GM18873 (cell line): ENCODE data around the gene SEMA5A.

Experiments used
- ATAC-seq: cut with Tn5 transposase; IDR thresholded peaks from one replicate; pipeline ENCODE4 v1.9.1; 2021; ENCODE audit warnings: mild to moderate bottlenecking, moderate library complexity, moderate number of reproducible peaks; ENCODE audit not compliant: unreplicated experiment, low FRiP score

Gene SEMA5A

DNA sequence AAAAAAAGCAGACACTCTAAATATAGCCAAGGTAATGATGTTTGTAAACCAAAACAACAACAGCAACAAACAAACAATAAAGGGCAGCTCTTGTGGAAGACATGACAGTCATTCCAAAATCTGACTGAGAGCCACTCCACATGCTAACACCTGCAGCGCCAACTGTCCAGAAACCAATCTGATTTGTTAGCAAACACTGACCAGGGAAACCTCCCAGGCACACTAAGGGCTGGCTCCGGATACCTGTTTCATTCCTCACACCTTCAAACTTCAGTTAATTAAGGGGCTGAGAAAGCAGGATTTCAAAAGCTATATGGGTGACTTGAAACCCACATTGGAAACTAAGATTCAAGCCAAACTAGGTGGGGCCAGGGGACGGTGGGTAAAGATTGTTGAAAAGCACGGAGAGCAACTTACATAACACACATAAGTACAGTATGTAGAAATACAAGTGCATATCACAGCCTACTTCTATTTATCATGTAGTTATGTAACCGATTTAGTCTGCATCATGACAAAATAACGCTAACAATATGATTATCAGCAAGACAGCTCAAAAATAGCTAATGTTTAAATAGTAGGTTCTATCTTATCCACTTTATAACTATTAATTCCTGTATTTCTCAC lies 203.6 kb downstream of the SEMA5A start:
- no peak for ATAC-seq

DNA sequence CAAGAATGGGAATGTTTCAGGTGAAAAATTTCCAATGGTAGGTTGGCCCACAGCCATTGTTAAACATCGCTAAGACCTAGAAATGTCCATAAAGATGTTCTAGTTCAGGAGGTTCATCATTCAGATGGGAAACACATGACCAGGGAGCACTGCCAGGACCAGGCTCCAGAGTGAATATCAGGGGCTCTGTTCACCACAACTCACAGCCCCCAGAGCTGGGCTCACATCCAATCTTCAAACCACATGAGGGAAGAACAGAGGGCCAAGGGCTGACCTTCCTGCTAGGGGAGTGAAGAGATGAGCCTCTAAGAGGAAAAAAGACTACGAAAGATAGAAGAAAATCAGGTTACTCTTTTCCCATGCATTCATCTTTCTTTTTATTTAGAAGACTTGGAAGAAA lies 205.8 kb downstream of the SEMA5A start:
- ATAC-seq: no peak

DNA sequence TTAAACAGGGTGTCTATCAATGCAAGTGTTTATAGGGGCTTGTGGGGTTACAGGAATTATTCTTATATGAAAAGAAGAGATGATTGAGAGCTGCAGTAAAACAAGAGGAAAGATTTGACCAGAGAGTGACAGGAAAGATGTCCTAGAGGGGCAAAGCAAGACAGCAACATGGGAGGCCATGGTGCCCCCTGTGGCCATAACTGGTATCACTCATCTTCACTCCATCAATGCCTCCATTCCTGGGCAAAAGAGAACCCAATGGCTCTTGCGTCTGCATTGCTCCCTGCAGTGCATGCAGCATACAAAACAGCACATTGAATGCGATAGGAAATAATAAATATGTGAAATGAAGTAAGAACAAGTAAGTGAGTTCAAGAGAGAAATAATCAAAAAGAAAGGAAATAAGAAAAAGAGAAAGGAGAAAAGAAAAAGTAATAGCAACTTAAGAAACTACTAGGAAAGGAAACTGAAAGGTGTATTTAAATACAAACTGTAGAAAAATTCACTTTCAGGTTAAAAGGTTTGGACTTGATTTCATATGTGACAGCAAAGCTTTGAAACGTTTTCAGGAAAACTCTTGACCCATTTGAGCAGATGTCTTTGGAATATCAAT lies 206.6 kb downstream of the SEMA5A start:
- ATAC-seq: no peak

DNA sequence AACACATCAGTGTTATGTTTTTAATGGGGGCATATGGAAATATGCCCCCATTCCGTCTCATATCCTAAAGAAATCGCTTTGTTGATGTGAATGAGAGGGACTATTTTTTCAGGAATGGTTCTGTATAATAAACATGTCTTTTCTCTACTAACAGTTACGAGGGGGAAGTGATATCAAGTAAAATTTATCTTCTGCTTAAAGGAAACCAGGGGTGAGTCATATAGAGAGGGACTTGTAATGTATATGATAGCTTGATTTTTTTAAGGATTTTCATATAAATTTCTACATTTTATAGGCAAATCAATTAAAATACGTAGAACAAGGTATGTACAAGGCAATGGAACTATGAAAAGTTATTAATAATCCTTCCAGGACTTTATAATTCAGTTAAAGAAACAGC lies 207.1 kb downstream of the SEMA5A start:
- no peak for ATAC-seq

DNA sequence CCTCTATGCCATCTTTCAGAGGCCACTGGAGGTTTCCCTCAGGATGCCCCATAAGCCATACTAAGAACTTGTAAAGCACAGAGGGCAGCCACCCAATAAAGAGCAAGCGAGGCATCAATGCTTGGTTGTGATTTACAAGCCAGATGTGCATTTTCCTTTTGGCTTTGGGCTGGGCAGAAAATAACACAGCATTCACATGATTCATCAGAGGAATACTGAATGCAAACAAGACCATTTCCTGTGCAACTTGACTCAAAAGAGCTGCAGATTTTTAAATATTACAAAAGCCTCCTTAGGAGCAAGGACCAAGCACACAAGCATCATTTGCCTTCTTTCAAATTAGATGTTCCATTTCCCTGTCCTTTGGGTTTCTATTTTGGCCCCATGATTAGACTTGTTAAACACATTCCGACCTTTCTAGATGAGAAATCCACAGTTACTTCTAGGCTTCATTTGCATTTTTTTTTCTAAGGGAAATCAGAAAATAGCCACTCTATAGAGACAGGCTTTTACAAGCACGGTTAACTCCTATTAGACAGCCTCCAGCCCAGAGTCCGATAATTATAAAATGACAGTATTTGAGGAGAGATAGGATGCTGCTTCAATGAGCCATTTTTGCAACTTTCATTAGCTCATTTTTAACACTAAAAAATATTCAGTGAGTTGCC lies 207.8 kb downstream of the SEMA5A start:
- ATAC-seq: no peak

DNA sequence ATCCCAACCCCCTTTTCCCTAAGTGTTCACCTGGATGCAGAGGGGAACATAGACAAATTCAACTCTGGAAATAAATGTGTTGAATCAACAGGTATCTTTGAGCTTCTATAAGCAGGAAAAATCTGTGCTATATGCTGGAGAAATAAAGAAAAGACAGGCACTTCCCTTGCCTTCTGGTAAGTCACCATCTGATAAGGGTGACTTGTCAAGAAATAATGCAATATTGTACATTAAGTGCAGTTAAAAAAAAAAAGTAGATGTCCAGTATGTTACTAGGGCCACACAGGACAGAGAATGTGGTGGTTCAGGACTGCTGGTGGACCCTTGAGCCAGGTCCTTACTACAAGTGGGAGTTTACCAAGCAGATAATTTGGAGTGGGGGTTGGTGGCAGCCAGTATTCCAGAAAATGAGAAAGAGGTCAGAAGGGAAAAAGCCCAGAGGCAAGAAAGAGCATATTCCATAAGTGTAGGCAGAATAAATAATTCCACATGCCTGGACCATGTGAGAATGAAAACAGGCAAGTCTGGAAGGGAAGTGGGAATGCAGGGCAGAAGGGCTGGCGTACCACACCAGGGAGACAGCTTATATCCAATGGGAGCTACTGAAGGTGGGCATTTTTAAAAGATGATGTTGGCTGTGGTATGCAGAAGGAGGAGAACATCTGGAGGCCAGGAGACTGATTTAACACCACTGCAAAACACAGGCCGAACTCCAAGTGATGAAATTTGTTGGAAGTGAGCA lies 209.9 kb downstream of the SEMA5A start:
- no peak for ATAC-seq

DNA sequence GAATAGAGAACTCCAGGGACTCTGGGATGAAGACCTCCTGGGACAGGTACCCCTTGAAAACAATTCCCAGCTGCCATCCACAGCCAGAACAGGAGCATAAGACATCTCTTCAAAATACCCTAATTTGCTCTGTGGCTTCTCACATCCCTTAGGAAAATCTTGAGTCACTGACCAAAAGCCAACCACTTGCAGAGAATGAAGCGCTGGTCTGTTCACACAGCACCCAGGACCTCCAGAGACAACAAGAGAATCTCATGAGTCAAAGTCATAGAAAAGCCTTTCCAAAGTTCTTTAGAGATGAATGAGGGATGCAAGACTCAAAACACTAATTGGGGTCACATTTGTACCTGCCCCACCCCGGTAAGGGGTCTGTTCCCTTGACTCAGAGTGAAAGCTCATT lies 210.6 kb downstream of the SEMA5A start:
- ATAC-seq: no peak

DNA sequence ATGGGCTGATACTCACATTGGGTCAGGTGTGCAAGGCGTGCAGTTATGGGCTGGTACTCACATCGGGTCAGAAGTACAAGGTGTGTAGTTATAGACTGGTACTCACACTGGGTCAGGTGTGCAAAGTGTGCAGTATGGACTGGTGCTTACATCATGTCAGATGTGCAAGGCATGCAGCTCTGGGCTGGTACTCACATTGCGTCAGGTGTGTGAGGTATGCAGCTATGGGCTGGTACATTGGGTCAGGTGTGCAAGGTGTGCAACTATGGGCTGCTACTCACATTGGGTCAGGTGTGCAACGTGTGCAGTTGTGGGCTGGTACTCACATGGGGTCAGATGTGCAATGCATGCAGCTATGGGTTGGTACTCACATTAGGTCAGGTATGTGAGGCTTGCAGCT lies 213.8 kb downstream of the SEMA5A start:
- no peak for ATAC-seq

DNA sequence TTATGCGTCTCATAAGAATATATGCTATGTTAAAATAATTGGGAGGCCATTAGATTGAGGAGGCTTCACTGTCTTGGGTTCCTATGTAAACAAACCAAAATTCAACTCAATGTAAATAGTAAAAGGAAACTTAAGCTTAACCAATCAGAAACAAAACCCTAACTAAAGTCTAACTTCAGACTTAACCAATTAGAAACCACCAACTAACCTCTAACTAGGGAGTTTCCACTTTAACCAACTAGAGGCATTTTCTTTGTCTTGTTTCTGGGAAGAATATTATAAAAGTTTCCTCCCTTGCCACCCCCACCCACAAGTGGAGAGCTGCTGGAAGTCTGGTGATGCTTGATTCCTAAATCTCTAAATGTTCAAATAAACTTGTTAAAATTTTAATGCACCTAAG lies 214.5 kb downstream of the SEMA5A start:
- ATAC-seq: no peak

DNA sequence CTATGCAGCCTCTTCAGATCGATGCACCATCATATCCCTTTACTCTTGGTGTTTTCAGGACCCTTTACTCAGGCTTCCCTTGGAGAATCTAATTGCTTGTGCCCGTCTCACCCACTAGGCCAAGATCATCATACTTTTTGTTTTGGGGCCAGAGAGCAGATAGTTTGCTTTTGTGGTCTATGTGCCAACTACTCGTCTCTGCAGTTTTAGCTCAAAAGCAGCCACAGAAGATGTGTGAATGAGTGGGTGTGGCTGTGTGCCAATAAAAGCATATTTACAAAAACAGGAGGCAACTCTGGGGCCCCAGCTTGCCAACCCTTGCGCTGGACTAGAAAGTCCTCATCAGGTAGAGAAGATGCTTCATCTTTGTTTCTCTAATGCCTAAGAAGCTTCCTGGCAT lies 216.8 kb downstream of the SEMA5A start:
- no peak for ATAC-seq

DNA sequence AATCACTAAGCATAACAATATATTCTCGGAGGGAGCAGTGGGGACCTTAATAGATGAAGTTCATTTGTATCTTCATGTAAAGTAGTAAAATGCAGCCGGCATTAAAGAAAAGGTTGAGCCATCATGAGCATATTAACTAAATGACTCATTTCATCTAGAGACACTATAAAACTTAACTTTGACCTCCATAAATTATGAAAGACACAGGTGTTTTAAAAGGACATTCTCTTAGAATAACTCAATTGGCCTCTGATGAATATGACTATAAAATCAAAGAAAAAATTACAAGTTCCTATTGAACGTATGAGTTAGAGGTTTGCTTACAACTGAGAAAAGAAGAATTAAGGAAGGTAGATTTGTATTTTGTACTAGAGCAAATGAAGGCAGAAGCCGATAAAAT lies 220.3 kb downstream of the SEMA5A start:
- no peak for ATAC-seq

DNA sequence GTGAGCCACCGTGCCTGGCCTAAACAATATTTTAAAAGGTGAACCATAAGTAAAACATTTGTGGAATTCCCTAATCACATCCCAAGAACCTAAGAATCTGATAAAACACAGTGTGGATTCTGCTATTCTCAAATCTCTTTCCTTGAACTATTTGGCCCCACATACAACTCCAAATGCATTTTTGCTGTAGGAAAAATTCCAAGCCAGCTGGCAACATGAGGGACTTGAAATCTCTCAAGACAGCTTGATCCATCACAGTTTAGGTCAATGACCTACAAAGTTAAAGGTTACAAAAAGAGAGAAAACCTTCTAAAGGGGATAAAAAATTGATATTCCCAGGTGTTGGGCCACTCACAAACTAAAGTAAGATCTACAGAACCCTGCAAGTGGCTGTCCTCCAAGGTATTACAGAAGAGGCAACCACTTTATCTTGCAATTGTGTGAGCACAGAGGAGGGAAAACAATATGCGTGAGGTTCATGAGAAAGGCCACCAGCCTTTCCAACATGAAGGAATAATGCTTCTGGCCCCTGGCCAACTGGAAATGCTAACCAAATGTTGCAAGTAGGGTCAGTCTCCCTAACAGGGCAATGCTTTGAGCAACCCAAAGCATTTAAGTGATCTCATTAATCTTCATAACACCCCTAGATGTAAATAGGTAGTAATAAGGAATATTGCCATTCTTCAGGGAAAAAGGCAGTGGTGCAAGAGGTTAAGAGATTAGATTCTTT lies 221.4 kb downstream of the SEMA5A start:
- no peak for ATAC-seq

DNA sequence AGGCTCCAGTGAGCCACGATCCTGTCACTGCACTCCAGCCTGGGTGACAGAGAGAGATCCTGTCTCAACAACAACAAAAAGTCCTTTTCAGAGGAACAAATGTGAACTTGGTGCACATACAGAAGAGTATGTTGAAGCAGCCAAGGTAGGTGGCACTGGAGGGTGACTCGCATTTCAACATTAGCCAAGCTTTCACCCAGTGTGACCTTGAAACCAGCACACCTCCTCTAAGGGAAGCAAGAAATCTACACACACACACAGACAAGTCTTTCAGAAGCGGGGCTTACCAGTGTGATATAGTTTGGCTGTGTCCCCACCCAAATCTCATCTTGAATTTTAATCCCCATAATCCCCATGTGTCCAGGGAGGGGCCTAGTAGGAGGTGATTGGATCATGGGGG lies 225.2 kb downstream of the SEMA5A start:
- ATAC-seq: no peak

DNA sequence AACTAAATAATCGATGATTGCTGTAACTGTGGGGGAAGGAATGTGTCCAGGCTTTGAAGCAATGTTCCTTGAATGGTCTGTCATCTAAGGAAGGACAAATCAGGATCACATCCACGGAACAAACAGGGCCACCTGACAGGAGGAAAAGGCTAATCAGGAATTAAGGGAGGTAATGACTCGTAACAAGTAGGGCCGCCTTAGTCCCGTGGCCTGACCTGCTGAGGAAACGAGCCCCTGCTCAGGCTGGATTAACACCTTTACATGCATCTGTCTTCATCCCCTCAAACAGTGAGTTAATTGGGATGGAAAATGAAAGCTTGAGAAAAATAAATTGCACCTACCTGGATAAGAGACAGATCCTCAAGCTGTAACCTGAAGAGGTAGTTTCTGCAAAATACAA lies 227.8 kb downstream of the SEMA5A start:
- no peak for ATAC-seq

DNA sequence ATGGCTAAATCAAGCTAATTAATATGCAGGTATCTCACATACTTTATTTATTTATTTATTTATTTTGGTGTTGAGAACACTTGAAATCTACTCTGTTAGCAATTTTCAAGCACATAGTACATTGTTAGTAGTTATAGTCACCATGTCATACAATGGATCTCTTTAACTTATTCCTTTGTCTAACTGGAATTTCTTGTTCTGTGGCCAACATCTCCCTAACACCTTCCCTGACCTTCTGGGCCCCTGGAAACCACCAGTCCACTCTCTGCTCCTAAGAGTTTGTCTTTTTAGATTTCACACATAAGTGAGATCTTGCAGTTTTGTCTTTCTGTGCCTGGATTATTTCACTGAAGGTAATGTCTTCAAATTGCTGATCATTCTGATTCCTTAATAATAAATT lies 229.1 kb downstream of the SEMA5A start:
- no peak for ATAC-seq

DNA sequence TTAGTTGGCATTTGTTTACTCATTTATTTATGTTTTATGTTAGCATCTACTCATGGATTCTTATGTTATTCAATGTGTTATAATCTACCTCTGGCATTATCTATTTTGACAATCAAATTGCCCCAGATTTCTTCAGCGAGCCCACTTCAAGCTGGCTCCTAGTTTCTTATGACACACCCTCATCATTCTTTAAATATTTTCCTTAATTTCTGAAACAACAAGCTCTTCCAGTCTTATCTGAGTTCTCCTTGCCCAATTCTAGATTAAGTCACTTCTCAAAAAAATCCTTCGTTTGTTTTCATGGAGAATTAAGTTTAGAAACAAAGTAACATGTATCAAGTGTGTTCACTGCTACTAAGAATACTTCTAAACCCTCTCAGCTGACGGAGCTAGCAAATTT lies 229.8 kb downstream of the SEMA5A start:
- no peak for ATAC-seq

DNA sequence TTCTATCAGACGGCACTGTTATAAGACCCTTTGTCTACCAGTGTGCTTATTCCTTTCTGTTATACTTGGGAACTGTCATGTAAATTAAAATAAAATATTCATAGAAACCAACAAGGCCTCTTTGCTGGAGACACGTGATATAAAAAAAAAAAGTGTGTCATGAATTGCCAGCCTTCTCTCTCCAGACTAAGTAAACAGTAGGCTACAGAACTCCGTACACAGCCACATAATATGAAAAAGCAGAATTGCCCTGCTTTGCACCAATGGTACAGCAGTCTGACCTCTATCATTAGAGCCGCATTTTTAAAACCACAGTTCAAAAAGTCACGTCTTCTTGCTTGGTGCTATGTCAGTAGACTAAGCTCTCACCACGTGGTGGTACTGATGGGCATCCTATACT lies 231.3 kb downstream of the SEMA5A start:
- no peak for ATAC-seq

DNA sequence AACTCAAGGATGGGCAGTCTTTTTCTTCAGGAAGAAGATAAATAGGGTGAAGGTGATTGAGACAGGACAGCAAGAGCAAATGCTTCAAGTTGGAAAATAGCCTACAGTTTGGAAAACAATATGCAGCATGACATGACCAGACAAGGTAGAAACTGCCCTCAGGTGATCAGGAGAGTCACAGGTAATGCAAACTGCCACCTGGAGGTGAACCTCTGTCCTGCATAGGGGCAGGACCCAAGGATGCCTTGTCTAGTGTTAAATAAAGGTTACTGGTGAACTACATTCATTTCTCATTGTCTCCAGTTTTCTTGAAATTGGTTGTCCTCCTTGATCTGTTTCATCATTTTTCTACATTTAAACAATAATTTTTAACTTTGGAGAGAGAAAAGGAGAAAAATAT lies 232.1 kb downstream of the SEMA5A start:
- no peak for ATAC-seq

DNA sequence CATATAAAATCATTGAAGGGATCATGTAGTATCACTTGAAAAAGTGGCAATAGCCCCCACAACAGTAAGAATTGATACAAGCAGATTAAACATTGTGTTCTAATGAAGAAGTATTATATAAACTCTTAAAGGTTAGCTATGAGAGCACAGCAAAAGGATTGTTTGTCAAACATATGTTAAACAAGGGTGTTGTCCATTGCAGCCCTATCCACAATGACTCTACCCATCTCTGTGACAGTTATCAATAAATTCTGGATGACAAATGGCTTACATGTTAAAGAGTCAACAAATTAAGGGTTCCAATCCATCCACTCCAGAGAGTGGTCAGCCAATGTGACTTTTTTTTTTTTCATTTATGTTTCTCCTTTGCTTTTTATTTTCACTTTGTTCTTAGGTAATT lies 238.7 kb downstream of the SEMA5A start:
- no peak for ATAC-seq

DNA sequence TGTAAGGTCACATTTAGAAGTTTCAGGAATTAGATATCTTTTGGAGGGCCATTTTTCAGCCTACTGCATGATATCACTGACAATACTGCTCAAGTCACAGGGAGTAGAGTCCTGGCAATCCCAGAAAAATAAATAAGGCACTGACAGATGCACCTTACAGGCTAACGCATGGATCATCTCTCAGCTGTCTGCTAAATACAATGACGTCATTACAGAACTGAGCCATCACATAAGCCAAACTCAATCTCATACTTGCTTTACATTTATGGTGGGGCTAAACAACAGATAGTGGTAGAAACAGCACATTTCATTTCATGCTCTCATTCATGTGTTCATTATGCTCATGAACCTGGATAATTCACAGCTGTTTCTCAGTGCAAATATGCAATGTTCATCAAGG lies 243.7 kb downstream of the SEMA5A start:
- ATAC-seq: no peak

DNA sequence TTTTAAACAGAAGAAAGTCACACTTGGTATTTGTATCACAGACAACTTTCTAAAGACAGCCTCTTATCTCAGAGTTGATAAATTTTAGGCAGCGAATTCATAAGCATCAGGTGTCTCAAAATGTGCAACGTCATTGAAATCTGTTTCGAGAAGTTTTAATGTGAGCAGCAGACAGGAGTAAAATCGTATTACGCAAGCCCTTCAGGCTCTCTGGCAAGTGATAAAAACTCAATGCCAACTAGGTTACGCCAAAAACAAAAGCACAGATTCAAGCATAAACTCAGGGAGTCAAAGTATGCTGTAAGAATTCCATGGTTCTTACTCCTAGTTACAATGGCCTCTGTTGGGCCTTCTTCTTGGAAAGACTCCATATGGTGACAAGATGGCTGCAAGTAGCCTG lies 244.7 kb downstream of the SEMA5A start:
- no peak for ATAC-seq
